SK-N-SH treated with all-trans-retinoic acid at 6 μM for 48 hours (cell line): ENCODE data around the gene KRTAP9-4.

ENCODE experiments used
- ATAC-seq: fragments of 200-7000 bp; cut with Tn5 transposase; 3 replicates; pipeline ENCODE4 v1.9.1; 2020; ENCODE audit warnings: mild to moderate bottlenecking, moderate library complexity
- ARNTL ChIP-seq: fragments of 450-650 bp; formaldehyde crosslinking; IDR thresholded peaks from 2 replicates; pipeline ENCODE4 v1.5.0; 2020; ENCODE audit warnings: low read depth, mild to moderate bottlenecking, moderate library complexity, borderline replicate concordance
- BACH2 ChIP-seq: fragments of 250-450 bp; sonication (Bioruptor Pico); IDR thresholded peaks from 2 replicates; pipeline ENCODE4 v1.9.0; 2021; ENCODE audit warnings: mild to moderate bottlenecking, borderline replicate concordance
- CREB5 ChIP-seq: fragments of 250-450 bp; sonication (Bioruptor Pico); IDR thresholded peaks from 2 replicates; pipeline ENCODE4 v1.5.1; 2020; ENCODE audit warnings: low read depth, mild to moderate bottlenecking, moderate library complexity
- CSDC2 ChIP-seq: fragments of 250-450 bp; sonication (Bioruptor Pico); IDR thresholded peaks from 2 replicates; pipeline ENCODE4 v1.5.0; 2020; ENCODE audit warnings: mild to moderate bottlenecking, moderate library complexity
- CSRNP3 ChIP-seq: fragments of 250-450 bp; sonication (Bioruptor Pico); IDR thresholded peaks from 2 replicates; pipeline ENCODE4 v1.5.1; 2021; ENCODE audit warnings: mild to moderate bottlenecking, moderate library complexity
- ESRRG ChIP-seq: fragments of 250-450 bp; sonication (Bioruptor Pico); IDR thresholded peaks from 2 replicates; pipeline ENCODE4 v1.6.1; 2021; ENCODE audit warnings: mild to moderate bottlenecking
- GLIS3 ChIP-seq: fragments of 250-450 bp; sonication (Bioruptor Pico); IDR thresholded peaks from 2 replicates; pipeline ENCODE4 v1.5.0; 2020; ENCODE audit warnings: mild to moderate bottlenecking, moderate library complexity
- ISL1 ChIP-seq: fragments of 250-450 bp; sonication (Bioruptor Pico); IDR thresholded peaks from 2 replicates; pipeline ENCODE4 v2.1.2; 2022; ENCODE audit warnings: mild to moderate bottlenecking, moderate library complexity
- OSR1 ChIP-seq: fragments of 250-450 bp; sonication (Bioruptor Pico); IDR thresholded peaks from 2 replicates; pipeline ENCODE4 v1.8.0; 2022; ENCODE audit warnings: moderate library complexity, mild to moderate bottlenecking, inconsistent platforms
- PATZ1 ChIP-seq: fragments of 250-450 bp; sonication (Bioruptor Pico); IDR thresholded peaks from 2 replicates; pipeline ENCODE4 v1.8.0; 2020; ENCODE audit warnings: mild to moderate bottlenecking, moderate library complexity, borderline replicate concordance
- POU6F1 ChIP-seq: fragments of 250-450 bp; sonication (Bioruptor Pico); IDR thresholded peaks from 2 replicates; pipeline ENCODE4 v1.8.0; 2021; ENCODE audit warnings: low read depth, mild to moderate bottlenecking, moderate library complexity, borderline replicate concordance
- RARB ChIP-seq: fragments of 250-450 bp; sonication (Bioruptor Pico); IDR thresholded peaks from 2 replicates; pipeline ENCODE4 v1.8.0; 2021; ENCODE audit warnings: mild to moderate bottlenecking, moderate library complexity
- SNAI2 ChIP-seq: fragments of 250-450 bp; sonication (Bioruptor Pico); IDR thresholded peaks from 2 replicates; pipeline ENCODE4 v1.5.0; 2020; ENCODE audit warnings: mild to moderate bottlenecking, moderate library complexity
- TCF4 ChIP-seq: fragments of 250-450 bp; sonication (Bioruptor Pico); IDR thresholded peaks from 2 replicates; pipeline ENCODE4 v1.8.0; 2021; ENCODE audit warnings: mild to moderate bottlenecking, moderate library complexity, borderline replicate concordance
- TOX ChIP-seq: fragments of 250-450 bp; sonication (Bioruptor Pico); IDR thresholded peaks from 2 replicates; pipeline ENCODE4 v1.8.0; 2021; ENCODE audit warnings: mild to moderate bottlenecking, moderate library complexity, borderline replicate concordance
- TSHZ2 ChIP-seq: fragments of 250-450 bp; sonication (Bioruptor Pico); IDR thresholded peaks from 2 replicates; pipeline ENCODE4 v1.5.0; 2020; ENCODE audit warnings: mild to moderate bottlenecking, moderate library complexity
- ZC3H10 ChIP-seq: fragments of 250-450 bp; sonication (Bioruptor Pico); IDR thresholded peaks from 2 replicates; pipeline ENCODE4 v1.5.1; 2021; ENCODE audit warnings: mild to moderate bottlenecking, moderate library complexity
- ZFP3 ChIP-seq: fragments of 250-450 bp; sonication (Bioruptor Pico); IDR thresholded peaks from 2 replicates; pipeline ENCODE4 v1.5.0; 2020; ENCODE audit warnings: mild to moderate bottlenecking, moderate library complexity
- ZFP30 ChIP-seq: fragments of 450-650 bp; formaldehyde crosslinking; IDR thresholded peaks from 2 replicates; pipeline ENCODE4 v1.5.0; 2022; ENCODE audit warnings: mild to moderate bottlenecking, moderate library complexity
- ZNF70 ChIP-seq: fragments of 450-650 bp; formaldehyde crosslinking; IDR thresholded peaks from 2 replicates; pipeline ENCODE4 v1.5.0; 2020; ENCODE audit warnings: mild to moderate bottlenecking, moderate library complexity
- ZNF8 ChIP-seq: fragments of 450-650 bp; formaldehyde crosslinking; IDR thresholded peaks from 2 replicates; pipeline ENCODE4 v1.5.0; 2020; ENCODE audit warnings: mild to moderate bottlenecking, moderate library complexity

Gene KRTAP9-4

GRCh38 chr17:41284043-41284442 lies 34.6 kb downstream of the KRTAP9-4 start:
- TF ChIP-seq ZNF70 (CRISPR knock-in tag): no peak
- TF ChIP-seq ESRRG (CRISPR knock-in tag): no peak
- no peak for TF ChIP-seq RARB (CRISPR knock-in tag)
- TF ChIP-seq PATZ1 (CRISPR knock-in tag): no peak
- TF ChIP-seq BACH2 (CRISPR knock-in tag): no peak
- TF ChIP-seq TCF4 (CRISPR knock-in tag): no peak
- TF ChIP-seq GLIS3 (CRISPR knock-in tag): no peak
- TF ChIP-seq ZNF8 (CRISPR knock-in tag): no peak
- no peak for TF ChIP-seq ARNTL
- TF ChIP-seq CSRNP3 (CRISPR knock-in tag): no peak
- TF ChIP-seq ZFP30 (CRISPR knock-in tag): no peak
- no peak for TF ChIP-seq POU6F1
- TF ChIP-seq ISL1 (CRISPR knock-in tag): no peak
- no peak for TF ChIP-seq OSR1 (CRISPR knock-in tag)
- TF ChIP-seq CSDC2 (CRISPR knock-in tag): no peak
- TF ChIP-seq ZC3H10 (CRISPR knock-in tag): no peak
- no peak for ATAC-seq

GRCh38 chr17:41284546-41284945 lies 35.1 kb downstream of the KRTAP9-4 start:
- TF ChIP-seq BACH2 (CRISPR knock-in tag) (no peak), PATZ1 (CRISPR knock-in tag) (no peak)
- TF ChIP-seq, all 23 proteins: peak for 0

GRCh38 chr17:41287050-41287449 lies 37.6 kb downstream of the KRTAP9-4 start:
- ATAC-seq: no peak

More at GRCh38 chr17:41284546-41284945, 35.1 kb downstream of the KRTAP9-4 start:
- no peak for ATAC-seq

More at GRCh38 chr17:41287050-41287449, 37.6 kb downstream of the KRTAP9-4 start:
- no peak for TF ChIP-seq ISL1 (CRISPR knock-in tag)
- TF ChIP-seq ZFP3: no peak
- TF ChIP-seq ZNF8 (CRISPR knock-in tag): no peak
- no peak for TF ChIP-seq SNAI2 (CRISPR knock-in tag)
- TF ChIP-seq TSHZ2 (CRISPR knock-in tag): no peak
- TF ChIP-seq POU6F1: no peak
- no peak for TF ChIP-seq TOX (CRISPR knock-in tag)
- no peak for TF ChIP-seq CREB5 (CRISPR knock-in tag)
- no peak for TF ChIP-seq ARNTL
- no peak for TF ChIP-seq OSR1 (CRISPR knock-in tag)
